Midbrain (tissue), 1 donor: Measurements from ENCODE around the gene PIH1D1.

Source experiments
- DNase-seq: peaks from one replicate; lab custom pipeline; 2025; lab: John Stamatoyannopoulos, UW

The PIH1D1 gene

DNA sequence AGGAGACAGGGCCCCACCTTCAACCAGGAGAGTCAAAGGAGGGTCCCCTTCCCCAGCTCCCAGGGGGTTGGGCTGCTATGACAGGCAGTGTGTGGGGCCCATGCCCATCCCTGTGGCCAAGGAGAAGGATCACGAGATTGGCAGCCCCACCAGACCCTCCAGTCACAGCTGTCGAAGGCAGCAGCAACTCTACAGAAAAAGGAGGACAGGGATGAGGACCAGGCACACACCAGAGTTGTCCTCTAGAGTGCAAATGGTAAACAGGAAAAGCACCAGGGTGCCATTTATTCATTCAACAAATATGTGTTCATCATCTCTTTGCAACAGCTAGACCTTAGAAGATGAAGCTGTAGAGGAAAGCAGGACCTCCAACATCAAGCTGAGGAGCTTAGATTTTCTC, 32.4 kb downstream of the PIH1D1 start:
- no peak for DNase-seq

DNA sequence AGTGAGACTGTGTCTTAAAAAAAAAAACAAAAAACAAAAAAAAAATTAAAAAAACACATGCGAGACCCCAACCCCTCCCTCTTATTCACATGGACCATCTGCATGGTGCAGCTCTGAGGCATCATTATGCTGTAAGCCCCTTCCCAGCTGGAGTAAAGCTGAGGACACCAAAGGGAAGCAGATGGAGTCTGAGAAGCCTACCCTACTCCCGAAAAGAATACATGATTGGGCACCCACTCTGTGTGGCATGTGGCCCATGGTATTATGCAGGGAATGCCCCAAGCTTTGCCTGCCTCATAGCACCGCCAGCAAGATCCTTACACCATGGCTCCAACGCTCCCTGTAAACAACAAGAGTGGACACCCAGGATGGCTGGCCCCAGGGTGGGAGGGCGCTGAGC, 33.1 kb downstream of the PIH1D1 start:
- DNase-seq = no peak

DNA sequence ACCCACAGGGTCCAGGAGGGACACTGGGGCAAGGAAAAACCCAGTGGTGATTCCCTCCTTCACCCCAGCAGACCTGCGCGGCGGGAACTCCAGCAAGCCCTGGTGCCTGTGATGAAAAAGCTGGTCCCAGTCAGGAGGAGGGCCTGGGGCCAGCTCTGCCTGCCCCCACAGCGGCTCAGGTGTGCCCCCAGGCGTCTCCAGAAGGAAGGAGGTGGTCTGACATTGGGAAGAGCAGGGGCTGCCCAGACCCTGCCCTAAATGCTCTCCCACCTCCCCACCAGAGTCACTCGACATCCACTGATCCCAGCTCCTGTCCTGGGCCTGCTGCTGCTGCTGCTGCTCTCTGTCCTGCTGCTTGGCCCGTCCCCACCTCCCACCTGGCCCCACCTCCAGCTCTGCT, 34.5 kb downstream of the PIH1D1 start:
- DNase-seq = no peak

DNA sequence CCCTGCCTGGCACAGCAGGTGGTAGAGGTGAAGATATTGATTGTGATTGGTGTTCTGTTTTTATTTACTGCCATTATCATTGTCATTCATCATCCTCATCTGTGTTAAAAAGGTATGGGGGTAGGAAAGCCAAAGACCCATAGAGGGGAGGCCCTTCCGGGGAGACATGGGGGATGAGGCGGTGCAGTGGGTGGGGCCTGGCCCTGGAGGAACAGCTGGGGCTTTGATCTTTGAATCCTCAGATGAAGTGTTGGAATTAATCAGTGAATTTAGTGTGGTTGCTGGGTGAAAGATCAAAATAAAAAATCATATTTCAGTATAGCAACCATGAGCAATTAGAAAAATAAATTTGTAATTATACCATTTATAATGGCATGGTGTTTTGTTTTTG, 35.8 kb downstream of the PIH1D1 start:
- no peak for DNase-seq

DNA sequence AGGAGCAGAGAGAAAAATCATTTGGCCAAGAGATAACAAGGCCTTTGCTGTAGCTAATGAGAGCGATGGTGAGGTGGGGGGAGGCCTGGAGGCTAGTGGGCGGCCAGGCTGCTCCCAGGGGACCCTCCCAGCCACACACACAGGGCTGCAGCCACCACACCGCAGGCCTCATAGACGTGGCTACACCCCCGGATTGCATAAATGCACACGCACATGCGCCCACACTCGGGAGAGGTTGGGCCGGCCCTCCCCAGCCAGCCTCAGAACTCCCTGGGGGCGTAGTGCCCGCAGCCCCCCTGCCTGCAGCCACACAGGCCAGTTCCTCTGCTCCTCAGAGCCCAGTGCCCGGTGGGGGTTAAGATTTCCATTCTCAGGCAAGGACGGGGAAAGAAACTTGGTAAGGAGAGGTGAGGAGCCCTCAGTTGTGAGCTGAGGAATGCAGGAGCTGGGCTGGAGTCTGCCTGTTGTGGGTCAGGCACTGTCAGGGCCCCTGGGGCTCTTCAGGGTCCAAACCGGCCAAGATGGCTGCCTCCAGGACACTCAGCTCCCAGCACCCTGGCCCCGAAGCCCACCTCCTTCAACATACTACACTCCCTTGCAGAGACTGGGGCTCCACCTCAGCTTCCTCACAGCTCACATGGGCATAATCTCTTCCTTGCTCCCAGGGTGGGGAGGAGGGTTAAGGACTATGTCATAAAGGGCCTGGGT, 36.4 kb downstream of the PIH1D1 start:
- DNase-seq = no peak

DNA sequence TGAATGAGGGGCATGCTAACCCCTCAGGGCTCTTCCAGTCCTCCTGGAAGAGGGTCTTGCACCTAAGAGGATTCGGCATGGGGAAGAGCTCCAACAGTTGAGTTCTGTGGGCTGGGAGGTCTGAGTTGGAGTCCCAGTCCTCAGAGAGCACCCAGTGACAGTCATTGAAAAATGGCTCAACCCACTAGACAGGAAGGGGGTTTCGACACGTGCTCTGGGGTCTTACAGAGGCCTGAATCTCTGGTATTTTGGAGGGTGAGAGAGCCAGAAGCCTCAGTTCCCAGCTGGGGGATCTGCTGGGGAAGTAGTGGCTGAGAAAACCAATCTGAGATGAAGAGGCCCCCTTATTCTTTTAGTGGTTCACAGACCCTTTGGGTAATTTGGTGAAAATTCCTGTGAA, 37.4 kb downstream of the PIH1D1 start:
- no peak for DNase-seq

DNA sequence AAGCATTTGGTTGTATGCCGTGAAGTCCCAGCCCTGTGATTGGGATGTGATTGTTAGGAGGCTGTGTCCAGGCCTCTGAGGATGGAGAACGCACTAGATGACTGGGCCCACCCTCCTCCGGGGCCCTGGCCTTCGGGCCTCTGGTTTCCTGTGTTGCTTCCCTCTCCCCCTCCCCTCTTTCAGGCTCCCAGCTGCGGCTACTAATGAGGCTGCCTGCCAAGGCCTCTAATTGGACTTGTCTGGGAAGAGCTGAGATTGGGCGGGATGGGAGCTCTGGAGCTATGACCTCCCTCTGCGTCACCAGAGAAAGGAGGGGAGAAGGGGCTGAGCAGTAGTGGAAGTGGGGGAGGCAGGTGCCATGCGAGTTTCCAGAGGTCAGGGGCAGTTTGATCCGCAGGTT, 38.3 kb downstream of the PIH1D1 start:
- DNase-seq = no peak

DNA sequence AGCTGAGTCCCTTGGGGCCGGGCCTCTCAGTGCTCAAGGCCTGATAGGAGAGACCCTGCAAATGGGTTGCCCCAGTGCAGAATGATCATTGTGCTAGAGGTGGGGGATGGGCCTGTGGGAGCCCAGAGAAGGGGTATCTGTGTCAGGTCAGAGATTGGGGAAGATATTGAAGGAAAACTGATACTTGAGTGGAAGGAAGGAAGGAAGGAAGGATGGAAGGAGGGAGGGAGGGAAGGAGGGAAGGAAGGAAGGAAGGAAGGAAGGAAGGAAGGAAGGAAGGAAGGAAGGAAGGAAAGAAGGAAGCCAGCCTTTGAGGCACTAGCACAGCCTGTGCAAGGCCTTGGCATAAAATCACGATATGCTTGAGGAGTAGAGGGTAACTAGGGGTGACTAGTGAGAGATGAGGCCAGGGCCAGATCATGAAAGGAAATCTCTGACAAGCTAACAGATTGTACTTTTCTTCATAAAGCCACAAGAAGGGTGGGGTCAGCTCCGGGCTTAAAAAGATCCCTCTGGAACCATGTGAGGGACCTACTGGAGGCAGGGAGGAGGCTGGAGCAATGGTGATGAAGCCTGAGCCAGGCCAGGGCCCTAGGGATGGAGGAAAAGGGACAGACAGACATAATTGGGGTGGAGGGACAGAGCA, 39.8 kb downstream of the PIH1D1 start:
- no peak for DNase-seq

DNA sequence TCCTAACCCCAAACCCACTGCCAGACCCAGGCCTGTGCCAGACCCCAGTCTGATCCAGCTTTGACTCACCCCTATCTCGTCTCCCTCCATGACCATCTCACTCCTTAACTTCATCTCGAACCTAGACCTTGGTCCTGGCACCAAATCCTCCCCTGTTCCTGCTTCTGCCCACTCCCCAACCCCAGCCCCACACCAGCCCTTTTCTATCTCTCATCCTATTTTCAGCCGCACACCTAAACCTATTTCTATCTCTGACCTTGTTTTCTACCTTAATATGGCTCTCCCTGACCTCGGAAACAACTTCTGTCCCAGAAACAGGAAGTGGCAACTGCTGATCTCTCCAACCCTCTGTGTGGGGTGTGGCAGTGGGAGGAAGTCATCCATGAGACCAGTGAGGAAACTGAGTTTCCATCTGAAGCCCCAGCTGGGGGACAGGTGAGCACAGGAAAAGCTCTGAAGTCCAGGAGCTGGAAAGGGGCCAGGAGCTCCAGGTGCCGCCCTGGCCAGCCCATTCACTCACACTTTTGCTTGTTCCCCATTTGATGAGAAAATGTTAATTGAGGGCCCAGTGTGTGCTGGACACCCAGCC, 42.1 kb downstream of the PIH1D1 start:
- DNase-seq = no peak

DNA sequence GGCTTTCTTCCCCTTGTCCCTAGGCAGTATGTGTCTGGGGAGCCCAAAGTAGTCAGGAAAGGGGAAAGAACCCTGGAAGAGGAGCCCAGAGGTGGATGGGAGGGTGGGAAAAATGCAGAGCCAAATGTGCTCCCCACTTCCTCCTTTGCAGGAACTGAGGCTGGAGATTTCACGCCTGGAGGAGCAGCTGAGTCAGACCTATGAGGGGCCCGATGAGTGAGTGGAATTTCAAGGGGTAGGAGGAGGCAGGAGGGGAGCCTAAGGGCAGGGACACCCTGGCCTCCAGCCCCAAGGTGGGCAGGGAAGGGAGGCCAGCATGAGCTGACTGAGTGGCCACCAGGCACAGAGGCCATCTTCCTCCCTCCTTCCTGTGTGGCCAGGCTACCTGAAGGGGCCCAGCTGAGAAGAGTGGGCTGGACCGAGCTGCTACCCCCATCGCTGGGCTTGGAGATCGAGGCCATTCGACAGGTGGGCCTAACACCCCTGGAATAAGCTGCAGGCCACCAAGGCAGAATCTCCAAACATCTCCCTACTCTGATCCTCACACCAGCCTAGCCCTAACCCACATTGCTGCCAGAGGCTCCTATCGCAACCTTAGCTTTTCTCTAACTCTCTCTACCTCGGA, 42.7 kb downstream of the PIH1D1 start:
- DNase-seq = no peak

DNA sequence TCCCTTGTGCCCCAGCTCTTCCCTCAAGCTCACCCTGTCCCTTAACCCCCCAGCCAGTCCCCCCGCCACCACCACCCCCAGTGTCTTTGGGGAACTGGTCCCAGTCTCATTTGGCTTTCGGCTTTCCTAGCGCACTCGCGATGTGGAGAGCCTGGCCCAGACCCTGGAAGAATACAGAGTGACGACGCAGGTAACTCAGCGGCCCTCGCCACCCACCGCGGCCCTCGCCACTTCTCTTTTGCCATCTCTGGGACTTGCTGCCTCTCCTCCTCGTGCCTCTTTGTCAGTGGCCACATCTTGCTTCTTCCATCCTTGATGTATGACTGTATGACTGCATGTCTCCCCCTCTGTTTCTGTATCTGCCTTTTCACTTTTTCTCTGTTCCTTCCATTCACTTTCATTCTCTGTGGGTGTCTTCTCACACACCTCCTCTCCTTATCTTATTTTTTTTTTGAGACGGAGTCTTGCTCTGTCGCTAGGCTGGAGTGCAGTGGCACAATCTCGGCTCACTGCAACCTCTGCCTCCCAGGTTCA, 44.1 kb downstream of the PIH1D1 start:
- DNase-seq = no peak

DNA sequence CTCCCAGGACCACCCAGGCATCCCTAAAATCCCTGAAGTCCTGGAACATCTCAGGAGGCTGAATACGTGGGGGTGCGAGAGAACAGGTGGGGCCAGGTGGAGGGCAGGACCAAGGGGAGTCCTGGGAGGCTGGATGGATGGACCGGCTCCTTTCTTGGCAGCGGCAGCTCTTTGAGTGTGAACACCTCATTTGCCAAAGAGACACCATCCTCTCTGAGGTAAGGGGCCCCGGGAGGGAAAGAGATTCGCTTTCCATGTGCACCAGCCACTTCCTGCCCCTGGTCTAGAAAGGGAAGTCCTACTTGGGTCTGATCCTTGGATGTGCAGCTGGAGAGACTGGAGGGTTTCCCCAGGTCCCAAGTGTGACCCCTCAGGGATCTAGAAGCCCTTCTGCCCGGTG, 44.5 kb downstream of the PIH1D1 start:
- DNase-seq = no peak

DNA sequence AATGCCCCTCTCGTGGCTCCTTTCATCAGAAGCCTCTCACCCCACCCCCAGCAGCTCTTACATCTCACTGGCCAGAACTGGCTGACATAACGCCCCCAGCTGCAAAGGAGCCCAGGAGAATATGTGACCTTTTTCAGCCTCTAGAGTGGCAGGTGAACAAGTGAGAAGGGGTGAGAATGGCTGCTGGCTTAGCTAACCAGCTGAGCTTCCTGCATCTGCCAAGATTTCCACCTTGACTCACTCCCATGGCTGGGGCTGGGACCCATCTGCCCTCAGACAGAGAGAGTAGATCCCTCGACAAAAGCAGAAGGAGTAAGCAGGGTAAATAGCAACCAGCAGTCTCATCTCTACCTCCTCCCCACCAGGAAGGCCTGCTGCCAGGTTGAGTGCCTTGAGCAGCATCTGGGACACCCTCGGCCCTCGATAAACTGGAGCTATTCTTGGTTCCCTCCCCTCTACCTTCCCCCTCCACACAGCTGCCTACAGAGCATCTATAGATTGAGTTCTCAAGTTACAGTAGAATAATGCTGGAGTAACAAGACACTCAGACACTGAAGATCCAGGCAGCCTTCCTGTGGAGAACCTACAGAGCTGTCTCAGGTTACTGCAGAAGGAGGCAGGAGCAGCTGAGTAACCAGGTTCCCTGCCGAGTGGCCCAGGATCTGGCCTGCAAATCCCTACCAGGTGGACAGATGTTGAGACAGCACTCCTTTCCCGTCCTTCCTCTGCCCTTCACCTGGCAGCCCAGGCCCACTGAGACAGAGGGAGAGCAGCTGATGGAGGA, 48.0 kb downstream of the PIH1D1 start:
- no peak for DNase-seq

DNA sequence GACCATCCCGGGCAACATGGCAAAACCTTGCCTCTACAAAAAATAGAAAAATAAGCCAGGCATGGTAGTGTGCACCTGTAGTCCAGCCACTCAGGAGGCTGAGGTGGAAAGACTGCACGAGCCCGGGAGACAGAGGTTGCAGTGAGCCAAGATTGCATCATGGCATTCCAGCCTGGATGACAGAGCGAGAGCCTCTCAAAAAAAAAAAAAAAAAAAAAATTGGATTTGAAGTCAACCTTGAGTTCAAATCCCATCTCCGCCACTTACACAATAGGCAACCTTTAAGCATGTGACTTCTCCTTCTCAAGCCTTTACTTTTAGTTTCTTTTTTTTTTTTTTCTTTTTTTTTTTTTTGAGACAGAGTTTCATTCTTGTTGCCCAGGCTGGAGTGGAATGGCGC, 51.6 kb downstream of the PIH1D1 start:
- no peak for DNase-seq

DNA sequence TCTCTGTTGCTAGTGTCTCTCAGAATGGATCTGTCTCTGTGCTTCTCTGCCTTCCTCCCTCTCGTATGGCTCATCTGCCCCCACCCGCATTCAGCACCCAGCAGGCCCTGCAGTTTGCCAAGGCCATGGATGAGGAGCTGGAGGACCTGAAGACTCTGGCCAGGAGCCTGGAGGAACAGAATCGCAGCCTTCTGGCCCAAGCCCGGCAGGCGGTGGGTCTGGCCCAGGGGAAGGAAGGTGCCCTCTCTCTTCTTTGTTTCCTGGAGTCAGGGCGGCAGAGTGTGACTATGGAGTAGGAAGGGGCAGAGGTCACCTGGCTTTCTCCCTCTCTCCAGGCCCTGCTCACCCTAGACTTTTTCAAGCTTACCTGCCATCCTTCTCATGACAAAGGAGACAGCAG, 52.7 kb downstream of the PIH1D1 start:
- no peak for DNase-seq

DNA sequence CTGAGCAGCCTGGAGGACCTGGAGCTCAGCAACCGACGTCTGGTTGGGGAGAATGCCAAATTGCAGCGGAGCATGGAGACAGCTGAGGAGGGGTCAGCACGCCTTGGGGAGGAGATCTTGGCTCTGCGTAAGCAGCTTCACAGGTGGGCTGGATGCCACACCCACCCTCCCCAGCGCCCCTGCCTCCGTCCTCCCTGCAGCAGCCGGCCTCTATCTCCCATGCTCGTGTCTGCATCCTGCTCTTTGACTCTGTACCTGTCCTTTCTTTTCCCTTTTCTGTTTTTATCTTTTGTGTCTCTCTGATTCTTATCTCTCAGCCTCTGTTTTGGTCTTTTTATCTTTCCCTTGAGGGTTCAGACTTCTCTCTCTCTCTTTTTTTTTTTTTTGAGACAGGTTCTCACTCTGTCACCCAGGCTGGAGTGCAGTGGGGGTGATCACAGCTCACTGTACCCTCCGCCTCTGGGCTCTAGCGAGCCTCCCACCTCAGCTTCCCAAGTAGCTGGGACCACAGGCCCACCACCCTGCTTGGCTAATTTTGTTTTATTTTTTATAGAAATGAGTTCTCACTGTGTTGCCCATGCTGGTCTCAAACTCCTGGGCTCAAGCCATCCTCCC, 53.5 kb downstream of the PIH1D1 start:
- no peak for DNase-seq

DNA sequence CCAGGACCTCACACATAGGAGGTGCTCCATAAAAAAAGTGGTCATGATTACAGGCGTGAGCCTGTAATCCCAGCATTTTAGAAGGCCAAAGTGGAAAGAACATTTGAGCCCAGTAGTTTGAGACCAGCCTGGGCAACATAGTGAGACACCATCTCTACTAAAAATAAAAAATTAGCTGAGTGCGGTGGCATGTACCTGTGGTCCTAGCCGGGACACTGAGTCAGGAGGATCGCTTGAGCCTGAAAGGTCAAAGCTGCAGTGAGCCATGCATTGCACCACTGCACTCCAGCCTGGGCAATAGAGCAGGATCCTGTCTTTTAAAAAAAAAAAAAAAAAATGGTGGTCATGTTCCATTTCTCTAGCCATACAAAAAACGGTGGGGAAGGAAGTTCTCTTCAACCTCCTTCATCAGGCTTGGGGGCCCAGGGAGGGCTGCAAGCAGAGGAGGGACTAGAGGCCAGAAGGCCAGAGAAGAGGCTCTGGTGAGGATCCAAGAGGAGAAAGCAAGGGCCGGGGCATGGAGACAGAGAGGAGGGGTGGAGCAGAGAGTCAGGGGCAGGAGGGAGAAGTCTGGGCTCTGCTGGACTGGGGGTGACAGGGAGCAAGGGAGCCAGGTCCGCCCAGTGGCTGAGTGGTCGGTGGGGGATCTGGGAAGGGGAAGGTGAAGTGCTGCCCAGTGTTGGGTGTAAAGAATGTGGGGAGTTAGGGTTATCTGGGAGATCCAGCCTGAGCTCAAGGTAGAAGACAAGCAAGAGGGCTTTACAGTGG, 54.7 kb downstream of the PIH1D1 start:
- DNase-seq = no peak
